H1 (cell line): ENCODE results near the gene MCF2L2. TPM values are rescaled to one million over a fixed set of nuclear protein-coding genes. Genes with fewer than 3 reads are reported as not detected.

ENCODE experiments used
- E2F6 ChIP-seq: IDR thresholded peaks from 2 replicates; pipeline ENCODE4 v1.6.1; 2012; ENCODE audit warnings: inconsistent platforms
- EGR1 ChIP-seq: IDR thresholded peaks from 2 replicates; pipeline ENCODE4 v1.6.1; 2011; ENCODE audit warnings: low read depth, low read length, borderline replicate concordance
- JUND ChIP-seq: IDR thresholded peaks from 2 replicates; pipeline ENCODE4 v1.6.1; 2011; ENCODE audit warnings: mild to moderate bottlenecking, improper control_type of control experiment, low read length
- KDM4A ChIP-seq: IDR thresholded peaks from one replicate; pipeline ENCODE4 v1.7.1; 2012; ENCODE audit warnings: low read depth, mild to moderate bottlenecking, moderate library complexity, low read length, inconsistent platforms; ENCODE audit not compliant: severe bottlenecking
- RXRA ChIP-seq: IDR thresholded peaks from 2 replicates; pipeline ENCODE4 v1.6.1; 2011; ENCODE audit warnings: low read depth, mild to moderate bottlenecking, low read length, moderate library complexity; ENCODE audit not compliant: insufficient read depth
- SRF ChIP-seq: IDR thresholded peaks from 2 replicates; pipeline ENCODE4 v1.6.1; 2011; ENCODE audit warnings: mild to moderate bottlenecking, low read depth, low read length, moderate library complexity
- TEAD4 ChIP-seq: IDR thresholded peaks from 2 replicates; pipeline ENCODE4 v1.6.1; 2012; ENCODE audit warnings: low read depth, low read length, inconsistent platforms, mixed read lengths
- YY1 ChIP-seq: IDR thresholded peaks from 2 replicates; pipeline ENCODE4 v1.6.1; 2011; ENCODE audit warnings: low read depth, mild to moderate bottlenecking, low read length
- polyA plus RNA-seq, 7 experiments: library from polyadenylated mRNA; depleted of rRNA in 3 of 7; stranded (reverse) in 5 of 7; unstranded in 2 of 7; fragments of >200 nt in 5 of 7; fragments of 200-250 nt in 2 of 7; gene quantifications; 1 replicate in 5 of 7; 2 replicates in 1 of 7; 4 replicates in 1 of 7; pipeline versions ENCODE4 v1.2.1 to v1.2.3, GENCODE V29; 2011 to 2013; ENCODE audit warnings: missing spikeins in 2 of 7, mixed read lengths in 2 of 7
- total RNA-seq: library from RNA; stranded (reverse); fragmentation: NEBNext Ultra II Directional; extraction: Animal tissue kit (Norgen Biotek cat#: 25700); gene quantifications from 2 replicates; pipeline ENCODE4 v1.2.1, GENCODE V29; 2021

Gene MCF2L2
- total and polyA plus RNA-seq, 2 of the 8 experiments (the other 6 are each of a cell fraction or from before 2014, with no cell fraction given): 4.1 to 13.7 TPM

- TF ChIP-seq SRF (no peak), KDM4A (no peak), EGR1 (no peak), TEAD4 (no peak), E2F6 (no peak), YY1 (no peak), RXRA (no peak), JUND (no peak)
- TF ChIP-seq, all 59 proteins: peak for 0
Observed at GRCh38 chr3:183131735-183132134, 296.7 kb downstream of the MCF2L2 start (continued).
